ENCODE results near the gene CPED1.

Gene CPED1

GRCh38 chr7:121159553-121159952 lies 171.0 kb downstream of the CPED1 start (continued):
- TF ChIP-seq ZNF140 (tag by site-specific recombination; IDR thresholded peaks at IDR 0.05), result no peak
- TF ChIP-seq, protein P1, sequence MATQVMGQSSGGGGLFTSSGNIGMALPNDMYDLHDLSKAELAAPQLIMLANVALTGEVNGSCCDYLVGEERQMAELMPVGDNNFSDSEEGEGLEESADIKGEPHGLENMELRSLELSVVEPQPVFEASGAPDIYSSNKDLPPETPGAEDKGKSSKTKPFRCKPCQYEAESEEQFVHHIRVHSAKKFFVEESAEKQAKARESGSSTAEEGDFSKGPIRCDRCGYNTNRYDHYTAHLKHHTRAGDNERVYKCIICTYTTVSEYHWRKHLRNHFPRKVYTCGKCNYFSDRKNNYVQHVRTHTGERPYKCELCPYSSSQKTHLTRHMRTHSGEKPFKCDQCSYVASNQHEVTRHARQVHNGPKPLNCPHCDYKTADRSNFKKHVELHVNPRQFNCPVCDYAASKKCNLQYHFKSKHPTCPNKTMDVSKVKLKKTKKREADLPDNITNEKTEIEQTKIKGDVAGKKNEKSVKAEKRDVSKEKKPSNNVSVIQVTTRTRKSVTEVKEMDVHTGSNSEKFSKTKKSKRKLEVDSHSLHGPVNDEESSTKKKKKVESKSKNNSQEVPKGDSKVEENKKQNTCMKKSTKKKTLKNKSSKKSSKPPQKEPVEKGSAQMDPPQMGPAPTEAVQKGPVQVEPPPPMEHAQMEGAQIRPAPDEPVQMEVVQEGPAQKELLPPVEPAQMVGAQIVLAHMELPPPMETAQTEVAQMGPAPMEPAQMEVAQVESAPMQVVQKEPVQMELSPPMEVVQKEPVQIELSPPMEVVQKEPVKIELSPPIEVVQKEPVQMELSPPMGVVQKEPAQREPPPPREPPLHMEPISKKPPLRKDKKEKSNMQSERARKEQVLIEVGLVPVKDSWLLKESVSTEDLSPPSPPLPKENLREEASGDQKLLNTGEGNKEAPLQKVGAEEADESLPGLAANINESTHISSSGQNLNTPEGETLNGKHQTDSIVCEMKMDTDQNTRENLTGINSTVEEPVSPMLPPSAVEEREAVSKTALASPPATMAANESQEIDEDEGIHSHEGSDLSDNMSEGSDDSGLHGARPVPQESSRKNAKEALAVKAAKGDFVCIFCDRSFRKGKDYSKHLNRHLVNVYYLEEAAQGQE (tag by site-specific recombination; IDR thresholded peaks at IDR 0.05), result no peak
- TF ChIP-seq KLF1 (tag by site-specific recombination; IDR thresholded peaks at IDR 0.05), result no peak
- no peak for TF ChIP-seq ZNF791 (tag by site-specific recombination; IDR thresholded peaks at IDR 0.05)
- TF ChIP-seq ZNF600 (tag by site-specific recombination; IDR thresholded peaks at IDR 0.05), result no peak

DNA sequence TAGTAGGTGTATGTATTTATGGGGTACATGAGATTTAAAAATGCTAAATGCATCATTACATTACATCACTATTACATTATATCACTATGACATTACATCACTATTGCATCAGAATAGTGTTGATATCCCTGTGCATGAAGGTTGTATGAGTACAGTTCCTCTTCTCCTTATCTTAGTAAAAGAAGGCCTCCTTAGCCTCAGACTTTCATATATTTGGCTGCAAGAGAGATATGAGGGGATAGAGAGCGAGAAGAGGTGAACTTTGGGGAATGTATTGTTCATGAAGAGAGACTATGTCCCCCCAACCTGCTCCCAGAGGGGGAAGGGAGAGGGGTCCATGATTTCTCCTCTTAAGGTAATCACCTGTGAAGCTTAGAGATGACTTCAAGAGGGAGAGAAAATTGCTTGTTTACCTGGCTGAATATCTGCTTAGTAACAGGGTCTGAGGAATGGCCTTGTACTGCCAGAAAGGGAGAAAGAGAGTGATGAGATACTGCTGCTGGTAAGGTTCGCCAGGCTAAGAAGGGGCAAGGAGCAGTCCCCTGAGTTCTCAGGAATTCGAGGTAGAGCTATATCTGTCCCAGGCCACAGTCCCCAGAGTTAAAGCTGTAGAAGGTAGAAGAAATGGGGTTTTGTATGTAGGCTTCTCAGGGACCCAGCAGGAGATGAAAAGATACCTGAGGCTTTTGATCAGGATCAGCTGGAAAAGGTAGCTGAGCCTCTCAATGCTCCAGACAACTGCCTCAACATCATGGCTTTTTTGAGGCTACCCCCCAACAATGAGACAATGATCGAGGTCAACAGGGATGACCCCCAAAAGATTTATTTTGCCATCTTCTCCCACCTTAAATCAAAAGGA lies 171.9 kb downstream of the CPED1 start:
- POLR2A ChIA-PET, result no interaction called here
- TF ChIP-seq ZNF707 (tag by site-specific recombination; IDR thresholded peaks at IDR 0.05) (no peak), SETDB1 (IDR thresholded peaks at IDR 0.05; ENCODE audit: insufficient read length, low read length) (no peak), ZNF350 (tag by site-specific recombination; IDR thresholded peaks at IDR 0.05) (no peak), ZNF768 (tag by site-specific recombination; IDR thresholded peaks at IDR 0.05) (no peak), INSM2 (tag by site-specific recombination; IDR thresholded peaks at IDR 0.05) (no peak), GLI4 (tag by site-specific recombination; IDR thresholded peaks at IDR 0.05) (no peak), ZBTB10 (tag by site-specific recombination; IDR thresholded peaks at IDR 0.05) (no peak), ZNF184 (tag by site-specific recombination; IDR thresholded peaks at IDR 0.05) (no peak), BCL11A (tag by site-specific recombination; IDR thresholded peaks at IDR 0.05; ENCODE audit: low read depth) (no peak), PBX3 (CRISPR knock-in tag; IDR thresholded peaks at IDR 0.05) (no peak), ZFP69B (tag by site-specific recombination; IDR thresholded peaks at IDR 0.05) (no peak), ZNF660 (tag by site-specific recombination; IDR thresholded peaks at IDR 0.05) (peak; percentile 99), ZNF112 (tag by site-specific recombination; IDR thresholded peaks at IDR 0.05) (no peak), KLF7 (tag by site-specific recombination; IDR thresholded peaks at IDR 0.05; ENCODE audit: borderline replicate concordance) (no peak), ZNF274 (IDR thresholded peaks at IDR 0.05; ENCODE audit: low read length) (no peak), ZNF274 (tag by site-specific recombination; IDR thresholded peaks at IDR 0.05; ENCODE audit: borderline replicate concordance) (no peak)
- TF ChIP-seq, protein P2, sequence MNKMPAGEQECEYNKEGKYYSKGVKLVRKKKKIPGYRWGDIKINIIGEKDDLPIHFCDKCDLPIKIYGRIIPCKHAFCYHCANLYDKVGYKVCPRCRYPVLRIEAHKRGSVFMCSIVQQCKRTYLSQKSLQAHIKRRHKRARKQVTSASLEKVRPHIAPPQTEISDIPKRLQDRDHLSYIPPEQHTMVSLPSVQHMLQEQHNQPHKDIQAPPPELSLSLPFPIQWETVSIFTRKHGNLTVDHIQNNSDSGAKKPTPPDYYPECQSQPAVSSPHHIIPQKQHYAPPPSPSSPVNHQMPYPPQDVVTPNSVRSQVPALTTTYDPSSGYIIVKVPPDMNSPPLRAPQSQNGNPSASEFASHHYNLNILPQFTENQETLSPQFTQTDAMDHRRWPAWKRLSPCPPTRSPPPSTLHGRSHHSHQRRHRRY (tag by site-specific recombination; IDR thresholded peaks at IDR 0.05), result no peak
- TF ChIP-seq, protein P3, sequence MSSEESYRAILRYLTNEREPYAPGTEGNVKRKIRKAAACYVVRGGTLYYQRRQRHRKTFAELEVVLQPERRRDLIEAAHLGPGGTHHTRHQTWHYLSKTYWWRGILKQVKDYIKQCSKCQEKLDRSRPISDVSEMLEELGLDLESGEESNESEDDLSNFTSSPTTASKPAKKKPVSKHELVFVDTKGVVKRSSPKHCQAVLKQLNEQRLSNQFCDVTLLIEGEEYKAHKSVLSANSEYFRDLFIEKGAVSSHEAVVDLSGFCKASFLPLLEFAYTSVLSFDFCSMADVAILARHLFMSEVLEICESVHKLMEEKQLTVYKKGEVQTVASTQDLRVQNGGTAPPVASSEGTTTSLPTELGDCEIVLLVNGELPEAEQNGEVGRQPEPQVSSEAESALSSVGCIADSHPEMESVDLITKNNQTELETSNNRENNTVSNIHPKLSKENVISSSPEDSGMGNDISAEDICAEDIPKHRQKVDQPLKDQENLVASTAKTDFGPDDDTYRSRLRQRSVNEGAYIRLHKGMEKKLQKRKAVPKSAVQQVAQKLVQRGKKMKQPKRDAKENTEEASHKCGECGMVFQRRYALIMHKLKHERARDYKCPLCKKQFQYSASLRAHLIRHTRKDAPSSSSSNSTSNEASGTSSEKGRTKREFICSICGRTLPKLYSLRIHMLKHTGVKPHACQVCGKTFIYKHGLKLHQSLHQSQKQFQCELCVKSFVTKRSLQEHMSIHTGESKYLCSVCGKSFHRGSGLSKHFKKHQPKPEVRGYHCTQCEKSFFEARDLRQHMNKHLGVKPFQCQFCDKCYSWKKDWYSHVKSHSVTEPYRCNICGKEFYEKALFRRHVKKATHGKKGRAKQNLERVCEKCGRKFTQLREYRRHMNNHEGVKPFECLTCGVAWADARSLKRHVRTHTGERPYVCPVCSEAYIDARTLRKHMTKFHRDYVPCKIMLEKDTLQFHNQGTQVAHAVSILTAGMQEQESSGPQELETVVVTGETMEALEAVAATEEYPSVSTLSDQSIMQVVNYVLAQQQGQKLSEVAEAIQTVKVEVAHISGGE (tag by site-specific recombination; conservative IDR thresholded peaks at IDR 0.05; ENCODE audit: low read depth), result no peak

More for the DNA sequence above, 171.9 kb downstream of the CPED1 start:
- Histone ChIP-seq H3K9me3 (ENCODE audit: control insufficient read depth, insufficient read depth, low read depth, low read length) (no peaks in the 10 kb centered on the region), H3K4me1 (ENCODE audit: control insufficient read depth, insufficient read depth, low read length) (no peaks in the 10 kb centered on the region), H3K36me3 (ENCODE audit: control insufficient read depth in 2 of 2, insufficient read depth in 1 of 2, low read length in 2 of 2) (no peaks in the 10 kb centered on the region), H3K4me3 (ENCODE audit: low read depth, low read length) (no peak overlapping the region), H3K27ac (ENCODE audit: extremely low read depth, low read depth, low read length) (no peak overlapping the region)
- CTCF ChIA-PET, result no interaction called here
